Hepatocyte (in vitro differentiated cells): ENCODE data around the gene TDRD12.

ENCODE experiments used
- EZH2 ChIP-seq: fragments of 200-600 bp; sonication (generic); IDR thresholded peaks from 2 replicates; pipeline ENCODE4 v1.6.1; 2016; ENCODE audit warnings: antibody characterized with exemption, mild to moderate bottlenecking, borderline replicate concordance
- EZH2phosphoT487 ChIP-seq: fragments of 200-600 bp; sonication (generic); IDR thresholded peaks from one replicate; pipeline ENCODE4 v1.6.1; 2018; ENCODE audit warnings: antibody characterized with exemption, mild to moderate bottlenecking, low read depth, moderate library complexity; ENCODE audit not compliant: unreplicated experiment, severe bottlenecking
- TF ChIP-seq, protein P1 (sequence below): fragments of 200-600 bp; sonication (generic); IDR thresholded peaks from 2 replicates; pipeline ENCODE4 v1.5.1; 2016; ENCODE audit warnings: antibody characterized with exemption, mild to moderate bottlenecking; ENCODE audit not compliant: poor library complexity

DNA sequence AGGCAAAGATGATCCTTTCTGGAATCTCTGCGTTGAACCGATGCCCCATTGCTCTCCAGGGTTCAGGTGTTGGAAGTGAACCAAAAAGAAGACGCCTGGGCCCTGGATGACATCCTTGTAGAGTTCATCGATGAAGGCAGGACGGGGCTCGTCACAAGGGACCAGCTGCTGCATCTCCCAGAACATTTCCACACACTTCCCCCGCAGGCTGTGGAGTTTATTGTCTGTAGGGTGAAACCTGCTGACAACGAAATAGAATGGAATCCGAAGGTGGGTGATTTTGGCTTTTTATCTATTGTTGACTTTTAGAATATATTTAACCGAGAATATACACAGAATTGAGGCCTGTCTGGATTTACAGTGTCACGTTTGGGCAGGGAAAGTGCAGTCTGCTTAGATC is 91.6 kb downstream of the TDRD12 start:
- TF ChIP-seq, protein P1, sequence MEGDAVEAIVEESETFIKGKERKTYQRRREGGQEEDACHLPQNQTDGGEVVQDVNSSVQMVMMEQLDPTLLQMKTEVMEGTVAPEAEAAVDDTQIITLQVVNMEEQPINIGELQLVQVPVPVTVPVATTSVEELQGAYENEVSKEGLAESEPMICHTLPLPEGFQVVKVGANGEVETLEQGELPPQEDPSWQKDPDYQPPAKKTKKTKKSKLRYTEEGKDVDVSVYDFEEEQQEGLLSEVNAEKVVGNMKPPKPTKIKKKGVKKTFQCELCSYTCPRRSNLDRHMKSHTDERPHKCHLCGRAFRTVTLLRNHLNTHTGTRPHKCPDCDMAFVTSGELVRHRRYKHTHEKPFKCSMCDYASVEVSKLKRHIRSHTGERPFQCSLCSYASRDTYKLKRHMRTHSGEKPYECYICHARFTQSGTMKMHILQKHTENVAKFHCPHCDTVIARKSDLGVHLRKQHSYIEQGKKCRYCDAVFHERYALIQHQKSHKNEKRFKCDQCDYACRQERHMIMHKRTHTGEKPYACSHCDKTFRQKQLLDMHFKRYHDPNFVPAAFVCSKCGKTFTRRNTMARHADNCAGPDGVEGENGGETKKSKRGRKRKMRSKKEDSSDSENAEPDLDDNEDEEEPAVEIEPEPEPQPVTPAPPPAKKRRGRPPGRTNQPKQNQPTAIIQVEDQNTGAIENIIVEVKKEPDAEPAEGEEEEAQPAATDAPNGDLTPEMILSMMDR, result no peak
- no peak for TF ChIP-seq EZH2phosphoT487
- no peak for TF ChIP-seq EZH2
